NB4 (cell line): Measurements from ENCODE around the gene XAF1.

Experiments used
- TF ChIP-seq, protein P1 (sequence below): IDR thresholded peaks from 2 replicates; pipeline ENCODE4 v1.6.1; 2011; ENCODE audit warnings: low read depth, low read length
- TF ChIP-seq, protein P2 (sequence below): IDR thresholded peaks from one replicate; pipeline ENCODE4 v1.5.1; 2012; ENCODE audit warnings: low read depth, low read length

DNA sequence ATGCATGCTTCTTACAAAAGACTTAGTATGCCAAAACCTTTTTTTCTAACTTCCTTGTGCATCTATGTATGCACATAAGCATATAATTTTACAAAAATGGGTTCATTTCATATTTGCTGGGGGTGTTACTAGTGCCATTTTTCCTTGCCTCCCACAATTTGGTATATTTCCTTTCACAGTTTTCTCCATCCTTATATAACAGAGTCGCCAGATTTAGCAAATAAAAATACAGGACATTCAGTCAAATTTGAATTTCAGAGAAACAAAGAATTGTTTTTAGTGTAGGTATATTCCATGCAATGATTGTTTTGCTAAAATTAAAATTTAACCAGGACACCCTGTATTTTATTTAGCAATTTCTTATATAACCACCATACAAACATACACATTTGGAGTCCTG, 16.2 kb downstream of the XAF1 start:
- TF ChIP-seq, protein P1, sequence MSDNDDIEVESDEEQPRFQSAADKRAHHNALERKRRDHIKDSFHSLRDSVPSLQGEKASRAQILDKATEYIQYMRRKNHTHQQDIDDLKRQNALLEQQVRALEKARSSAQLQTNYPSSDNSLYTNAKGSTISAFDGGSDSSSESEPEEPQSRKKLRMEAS, result no peak
- TF ChIP-seq, protein P2, sequence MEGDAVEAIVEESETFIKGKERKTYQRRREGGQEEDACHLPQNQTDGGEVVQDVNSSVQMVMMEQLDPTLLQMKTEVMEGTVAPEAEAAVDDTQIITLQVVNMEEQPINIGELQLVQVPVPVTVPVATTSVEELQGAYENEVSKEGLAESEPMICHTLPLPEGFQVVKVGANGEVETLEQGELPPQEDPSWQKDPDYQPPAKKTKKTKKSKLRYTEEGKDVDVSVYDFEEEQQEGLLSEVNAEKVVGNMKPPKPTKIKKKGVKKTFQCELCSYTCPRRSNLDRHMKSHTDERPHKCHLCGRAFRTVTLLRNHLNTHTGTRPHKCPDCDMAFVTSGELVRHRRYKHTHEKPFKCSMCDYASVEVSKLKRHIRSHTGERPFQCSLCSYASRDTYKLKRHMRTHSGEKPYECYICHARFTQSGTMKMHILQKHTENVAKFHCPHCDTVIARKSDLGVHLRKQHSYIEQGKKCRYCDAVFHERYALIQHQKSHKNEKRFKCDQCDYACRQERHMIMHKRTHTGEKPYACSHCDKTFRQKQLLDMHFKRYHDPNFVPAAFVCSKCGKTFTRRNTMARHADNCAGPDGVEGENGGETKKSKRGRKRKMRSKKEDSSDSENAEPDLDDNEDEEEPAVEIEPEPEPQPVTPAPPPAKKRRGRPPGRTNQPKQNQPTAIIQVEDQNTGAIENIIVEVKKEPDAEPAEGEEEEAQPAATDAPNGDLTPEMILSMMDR, result no peak
